Measurements from ENCODE around the gene MAPRE2.

MAPRE2 gene

DNA sequence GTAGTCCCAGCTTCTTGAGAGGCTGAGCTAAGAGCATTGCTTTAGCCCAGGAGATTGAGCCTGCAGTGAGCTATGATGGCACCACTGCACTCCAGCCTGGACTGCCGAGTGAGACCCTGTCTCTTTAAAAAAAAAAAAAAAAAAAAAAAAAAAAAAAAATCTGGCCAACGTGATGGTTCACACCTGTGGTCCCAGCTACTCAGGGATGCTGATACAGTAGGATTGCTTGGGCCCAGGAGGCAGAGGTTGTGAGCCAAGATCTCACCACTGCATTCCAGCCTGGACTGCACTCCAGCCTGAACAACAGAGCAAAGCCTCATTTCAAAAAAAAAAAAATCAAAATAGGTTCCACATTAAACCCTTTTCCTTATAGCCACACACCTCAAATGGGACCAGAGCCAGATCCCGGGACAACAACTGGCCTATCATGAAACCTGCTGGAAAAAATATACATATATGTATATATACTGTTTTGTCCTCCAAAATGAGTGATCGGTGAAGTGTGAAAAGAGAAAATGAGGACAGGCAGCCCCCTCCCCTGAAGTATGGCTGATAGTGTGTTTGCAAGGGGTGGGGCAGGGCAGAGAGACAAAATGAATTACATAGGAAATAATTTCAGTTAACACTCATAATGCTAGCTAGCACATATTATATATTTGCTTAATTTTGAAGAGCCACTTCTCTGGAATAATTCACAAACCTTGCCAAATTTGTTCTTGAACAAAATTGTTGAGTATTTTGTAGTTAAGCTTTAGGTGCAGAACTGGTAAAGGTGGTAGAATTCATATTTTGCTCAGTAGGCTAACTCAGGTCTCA, 22.9 kb downstream of the MAPRE2 start:
- no peak for DNase-seq

DNA sequence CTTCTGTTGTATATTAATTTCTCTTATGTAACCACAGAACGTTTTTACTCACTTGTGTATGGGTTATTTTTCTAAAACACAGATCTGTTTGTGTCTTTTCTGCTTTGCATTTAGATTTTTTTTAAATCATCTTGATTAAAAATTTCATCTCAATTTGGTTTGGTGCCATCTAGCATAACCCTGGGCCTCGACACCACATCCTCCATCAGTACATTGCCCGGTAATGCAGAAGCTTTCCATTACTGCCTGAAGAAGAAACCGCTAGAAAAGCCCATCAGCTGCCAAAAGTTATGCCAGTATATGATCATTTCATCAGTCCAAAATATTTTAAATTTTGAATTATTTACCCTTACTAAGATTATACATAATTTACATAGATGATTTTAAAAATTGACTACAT, 26.2 kb downstream of the MAPRE2 start:
- DNase-seq, result no peak

DNA sequence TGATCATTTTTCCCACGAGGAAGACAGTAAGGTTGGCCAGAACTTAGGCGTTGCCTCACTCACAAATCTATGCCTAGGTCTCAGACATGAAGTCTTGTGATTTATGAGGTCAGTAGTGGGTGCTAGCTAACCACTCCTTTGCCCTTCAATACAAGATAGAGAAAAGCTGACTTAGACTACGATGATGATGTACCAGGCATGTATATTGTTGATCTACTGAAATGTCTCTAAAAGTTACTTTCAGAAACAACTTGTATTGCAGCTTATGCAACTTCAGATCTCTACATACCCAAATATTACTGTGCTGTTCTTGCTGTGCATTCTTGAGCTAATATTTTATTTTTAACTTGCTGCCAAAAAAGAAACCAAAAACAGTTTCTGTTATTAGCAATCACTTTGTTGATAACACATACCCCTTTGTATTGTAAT, 30.6 kb downstream of the MAPRE2 start:
- no peak for DNase-seq

DNA sequence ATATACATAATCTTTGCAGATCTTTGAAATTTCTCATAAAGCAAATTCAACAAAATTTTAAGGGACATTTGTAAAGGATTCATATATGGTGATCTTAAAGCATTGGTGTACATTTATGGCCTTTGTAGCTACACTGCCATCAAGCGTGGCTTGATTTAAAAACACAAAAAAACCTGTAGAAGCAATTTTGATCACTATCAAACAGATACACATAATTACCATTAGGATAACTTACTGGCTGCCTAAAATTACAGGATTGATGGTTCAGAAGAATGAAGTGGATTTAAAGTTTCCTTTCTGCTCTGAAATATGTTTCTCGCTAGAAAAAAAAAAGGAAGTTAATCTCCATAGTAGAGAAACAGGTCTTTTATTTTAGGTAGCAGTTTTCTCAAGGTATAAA, 31.4 kb downstream of the MAPRE2 start:
- DNase-seq, result no peak

- no peak for DNase-seq
These were observed 32.2 kb downstream of the MAPRE2 start for GRCh38 chr18:35073186-35074105.

GRCh38 chr18:35074581-35074980, 33.4 kb downstream of the MAPRE2 start:
- no peak for DNase-seq

- no peak for DNase-seq
These were observed 33.9 kb downstream of the MAPRE2 start for GRCh38 chr18:35075132-35075531.

DNA sequence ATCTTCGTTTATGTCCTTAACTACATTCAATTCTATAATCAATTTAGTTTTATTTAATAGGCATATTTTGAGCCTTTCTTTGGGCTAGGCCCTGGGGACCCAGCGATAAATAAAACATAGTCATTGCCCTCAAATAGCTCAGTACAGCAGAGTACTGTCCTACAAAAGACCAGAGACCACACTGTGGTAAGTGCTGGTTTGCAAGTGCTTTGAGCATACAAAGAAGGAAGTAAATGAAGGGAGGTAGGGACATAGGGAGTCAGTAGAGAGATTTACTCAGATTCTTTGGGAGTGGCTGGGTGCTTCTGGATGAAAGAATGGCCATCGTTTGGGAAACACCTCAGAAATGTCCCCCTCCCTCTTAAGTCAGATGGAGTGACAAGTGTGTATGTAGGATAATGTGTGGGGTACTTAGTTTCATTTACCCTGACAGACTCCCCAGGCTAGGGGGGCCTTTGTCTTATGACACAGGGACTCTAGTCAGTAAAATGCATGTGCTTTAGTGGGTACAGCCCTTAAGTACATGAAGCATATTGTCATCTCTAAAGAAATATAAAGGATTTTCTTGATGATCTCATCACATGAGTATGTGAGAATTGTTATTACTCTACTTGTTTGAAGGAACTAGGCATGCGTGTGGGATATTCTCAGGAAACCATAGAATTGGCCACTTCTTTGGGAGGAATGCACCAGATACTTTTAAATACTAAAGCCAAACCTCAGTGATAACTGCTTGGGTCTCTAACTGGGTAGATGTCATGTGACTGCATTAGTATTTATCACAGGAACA, 35.1 kb downstream of the MAPRE2 start:
- DNase-seq, result no peak

- DNase-seq, result no peak
These were observed 36.7 kb downstream of the MAPRE2 start for GRCh38 chr18:35077937-35078336.

DNA sequence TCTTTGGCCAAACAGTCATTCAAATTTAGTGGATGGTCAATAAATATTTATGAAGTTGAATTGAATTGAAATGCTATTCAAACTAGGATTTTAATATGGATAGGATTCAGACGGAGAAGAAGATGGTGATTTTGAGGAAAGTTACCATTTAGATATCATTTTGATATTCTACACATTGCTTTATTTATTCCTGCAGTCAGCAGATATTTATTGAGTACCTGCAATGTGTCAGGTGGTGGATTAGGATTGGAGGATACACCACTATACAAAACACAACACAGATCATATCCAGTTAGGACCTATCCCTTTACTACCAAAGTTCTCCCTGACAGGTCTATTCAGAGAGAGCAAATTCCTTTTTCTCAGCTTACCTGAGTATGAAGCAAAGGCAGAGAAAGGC, 38.8 kb downstream of the MAPRE2 start:
- no peak for DNase-seq

GRCh38 chr18:35083174-35083712, 42.0 kb downstream of the MAPRE2 start:
- DNase-seq, result no peak

GRCh38 chr18:35084494-35085449, 43.6 kb downstream of the MAPRE2 start:
- DNase-seq, result no peak

GRCh38 chr18:35085450-35086380, 44.5 kb downstream of the MAPRE2 start:
- DNase-seq, result no peak

GRCh38 chr18:35086704-35087103, 45.5 kb downstream of the MAPRE2 start:
- DNase-seq, result no peak

GRCh38 chr18:35087726-35088125, 46.5 kb downstream of the MAPRE2 start:
- no peak for DNase-seq

DNA sequence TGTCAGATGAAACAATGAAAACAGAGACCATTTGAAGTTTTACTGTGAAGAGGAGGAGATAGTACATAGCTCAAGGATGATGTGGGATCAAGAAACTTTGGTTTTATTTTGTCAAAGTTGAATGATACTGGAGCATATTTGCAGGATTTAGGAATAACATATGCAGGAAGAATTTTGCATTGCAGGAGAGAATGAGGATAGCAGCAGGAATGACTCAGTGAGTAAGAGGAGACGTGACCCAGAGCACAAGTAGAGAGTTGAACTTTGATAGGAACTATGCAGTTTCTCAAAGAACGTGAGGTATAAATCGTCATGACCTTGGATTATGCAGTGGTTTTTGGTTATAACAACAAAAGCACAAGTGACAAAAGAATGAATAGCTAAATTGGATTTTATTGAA, 47.7 kb downstream of the MAPRE2 start:
- no peak for DNase-seq

GRCh38 chr18:35089382-35089781, 48.2 kb downstream of the MAPRE2 start:
- DNase-seq, result no peak

- DNase-seq, result no peak
These were observed 48.8 kb downstream of the MAPRE2 start for GRCh38 chr18:35089891-35090550.

DNA sequence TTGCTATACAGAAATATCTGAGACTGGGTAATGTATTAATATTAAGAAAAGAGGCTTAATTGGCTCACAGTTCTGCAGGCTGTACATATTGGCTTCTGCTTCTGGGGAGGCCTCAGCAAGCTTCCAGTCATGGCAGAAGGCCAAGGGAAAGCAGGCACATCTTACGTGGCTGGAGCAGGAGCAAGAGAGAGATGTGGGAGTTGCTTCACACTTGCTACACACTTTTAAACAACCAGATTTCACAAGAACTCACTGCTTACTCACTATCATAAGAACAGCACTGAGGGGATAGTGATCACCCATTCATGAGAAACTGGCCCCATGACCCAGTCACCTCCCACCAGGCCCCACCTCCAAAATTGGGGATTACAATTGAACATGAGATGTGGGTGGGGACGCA, 50.6 kb downstream of the MAPRE2 start:
- no peak for DNase-seq
